ENCODE data around the gene MYL7.

The MYL7 gene

GRCh38 chr7:44121761-44122420 lies 19.2 kb downstream of the MYL7 start:
- Histone ChIP-seq H3K9me3 (ENCODE audit: control insufficient read depth in 5 of 5, low read length in 5 of 5) (no peaks in the 10 kb centered on the region), H3K9ac (ENCODE audit: low read length in 5 of 5) (peak overlapping the region in 1 of 5 donors; percentile 66), H3K4me3 (ENCODE audit: low read depth in 1 of 5, low read length in 5 of 5) (no peak overlapping the region), H3K4me1 (ENCODE audit: control insufficient read depth in 5 of 5, insufficient read depth in 5 of 5, low read length in 5 of 5) (peaks cover 2 to 44% (median 17%) of the 10 kb centered on the region in 5 donors), H3K27ac (ENCODE audit: low read depth, low read length) (no peak overlapping the region), H3K36me3 (ENCODE audit: control insufficient read depth in 5 of 5, insufficient read depth in 5 of 5, low read length in 5 of 5) (peaks cover 0 to 41% (median 36%) of the 10 kb centered on the region in 5 donors), H3K27me3 (ENCODE audit: control insufficient read depth in 5 of 5, insufficient read depth in 4 of 5, low read length in 5 of 5) (no peaks in the 10 kb centered on the region)

DNA sequence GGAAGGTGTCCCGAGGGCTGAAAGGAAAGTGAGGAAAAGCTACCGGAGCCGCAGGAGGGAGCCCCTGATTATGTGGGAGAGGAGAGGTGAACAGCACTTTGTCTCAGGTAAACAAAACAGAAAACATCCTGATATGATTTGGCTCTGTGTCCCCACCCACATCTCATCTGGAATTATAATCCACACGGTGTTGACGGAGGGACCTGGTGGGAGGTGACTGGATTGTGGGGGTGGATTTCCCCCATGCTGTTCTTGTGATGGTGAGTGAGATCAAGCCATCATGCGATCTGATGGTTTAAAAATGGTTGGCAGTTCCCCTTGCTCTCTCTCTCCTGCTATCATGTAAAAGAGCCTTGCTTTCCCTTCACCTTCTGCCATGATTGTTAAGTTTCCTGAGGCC lies 20.7 kb downstream of the MYL7 start:
- Histone ChIP-seq H3K9me3 (ENCODE audit: control insufficient read depth in 5 of 5, low read length in 5 of 5) (no peaks in the 10 kb centered on the region), H3K4me3 (ENCODE audit: low read depth in 1 of 5, low read length in 5 of 5) (no peak overlapping the region), H3K27me3 (ENCODE audit: control insufficient read depth in 5 of 5, insufficient read depth in 4 of 5, low read length in 5 of 5) (no peaks in the 10 kb centered on the region), H3K9ac (ENCODE audit: low read length in 5 of 5) (no peak overlapping the region), H3K27ac (ENCODE audit: low read depth, low read length) (no peak overlapping the region), H3K36me3 (ENCODE audit: control insufficient read depth in 5 of 5, insufficient read depth in 5 of 5, low read length in 5 of 5) (peaks cover 0 to 53% (median 50%) of the 10 kb centered on the region in 5 donors), H3K4me1 (ENCODE audit: control insufficient read depth in 5 of 5, insufficient read depth in 5 of 5, low read length in 5 of 5) (peaks cover 2 to 45% (median 17%) of the 10 kb centered on the region in 5 donors)

DNA sequence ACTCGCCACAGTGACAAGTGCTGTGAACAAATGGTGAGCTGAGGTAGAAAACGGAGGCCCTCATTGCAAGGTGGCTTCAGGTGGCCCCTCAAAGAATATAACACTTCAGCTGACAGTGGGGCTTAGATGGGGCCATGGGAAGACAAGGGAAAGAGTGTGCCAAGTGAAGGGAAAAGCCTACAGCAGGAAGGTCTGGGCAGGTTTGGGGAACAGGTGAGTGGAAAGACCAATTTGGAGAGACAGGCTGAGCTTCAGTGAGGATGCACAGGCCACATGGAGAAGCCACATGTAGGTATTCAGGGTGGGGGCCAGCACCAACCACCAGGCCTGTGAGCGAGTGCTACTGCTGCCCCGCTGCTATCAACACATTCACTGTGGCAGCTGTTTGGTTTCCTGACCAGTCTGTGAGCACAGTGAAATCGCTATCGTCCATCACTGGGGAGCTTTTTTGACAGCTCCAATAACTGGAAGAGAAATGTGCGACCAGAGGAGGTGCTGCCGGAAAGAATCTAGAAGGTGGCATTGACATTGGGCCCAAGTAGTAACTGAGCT lies 21.2 kb downstream of the MYL7 start:
- Histone ChIP-seq H3K9me3 (ENCODE audit: control insufficient read depth in 5 of 5, low read length in 5 of 5) (no peaks in the 10 kb centered on the region), H3K4me1 (ENCODE audit: control insufficient read depth in 5 of 5, insufficient read depth in 5 of 5, low read length in 5 of 5) (peaks cover 2 to 50% (median 17%) of the 10 kb centered on the region in 5 donors), H3K4me3 (ENCODE audit: low read depth in 1 of 5, low read length in 5 of 5) (no peak overlapping the region), H3K9ac (ENCODE audit: low read length in 5 of 5) (no peak overlapping the region), H3K36me3 (ENCODE audit: control insufficient read depth in 5 of 5, insufficient read depth in 5 of 5, low read length in 5 of 5) (peaks cover 0 to 58% (median 52%) of the 10 kb centered on the region in 5 donors), H3K27ac (ENCODE audit: low read depth, low read length) (no peak overlapping the region), H3K27me3 (ENCODE audit: control insufficient read depth in 5 of 5, insufficient read depth in 4 of 5, low read length in 5 of 5) (no peaks in the 10 kb centered on the region)

DNA sequence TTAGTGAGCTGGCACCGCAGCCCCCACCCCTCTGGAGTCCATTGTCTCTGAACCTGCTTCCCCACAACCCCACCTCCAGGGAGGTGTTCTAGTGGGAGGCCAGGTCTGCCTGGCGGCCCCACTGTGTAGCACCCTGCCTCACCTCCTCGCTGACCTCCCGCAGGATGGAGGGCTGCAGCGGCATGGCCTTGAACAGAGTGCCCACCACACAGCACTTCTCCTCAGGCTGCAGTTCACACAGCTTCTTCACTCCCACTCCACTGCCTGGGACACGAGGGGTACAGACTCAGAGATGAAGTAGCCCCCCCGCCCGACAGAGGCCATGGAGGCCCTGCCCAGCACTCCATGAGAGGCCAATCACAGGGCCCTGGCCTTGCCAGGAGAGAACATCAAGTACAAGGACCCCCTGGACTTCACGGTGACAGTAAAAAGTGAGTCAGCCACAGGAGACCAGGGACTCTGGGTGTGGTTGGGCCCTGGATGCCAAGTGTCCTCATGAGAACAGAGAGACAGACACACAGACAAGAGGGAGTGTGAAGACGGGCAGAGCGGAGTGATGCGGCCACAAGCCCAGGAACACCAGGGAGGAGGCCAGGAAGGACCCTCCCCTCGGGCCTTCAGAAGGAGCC lies 23.2 kb downstream of the MYL7 start:
- Histone ChIP-seq H3K36me3 (ENCODE audit: control insufficient read depth in 5 of 5, insufficient read depth in 5 of 5, low read length in 5 of 5) (peaks cover 0 to 75% (median 63%) of the 10 kb centered on the region in 5 donors), H3K4me1 (ENCODE audit: control insufficient read depth in 5 of 5, insufficient read depth in 5 of 5, low read length in 5 of 5) (peaks cover 2 to 43% (median 10%) of the 10 kb centered on the region in 5 donors), H3K4me3 (ENCODE audit: low read depth in 1 of 5, low read length in 5 of 5) (no peak overlapping the region)

GRCh38 chr7:44116789-44117666 lies 24.1 kb downstream of the MYL7 start:
- no peaks in the 10 kb centered on the region for H3K27me3 ChIP-seq (ENCODE audit: control insufficient read depth in 5 of 5, insufficient read depth in 4 of 5, low read length in 5 of 5)
- no peak overlapping the region for H3K27ac ChIP-seq (ENCODE audit: low read depth, low read length)
- no peaks in the 10 kb centered on the region for H3K9me3 ChIP-seq (ENCODE audit: control insufficient read depth in 5 of 5, low read length in 5 of 5)
- no peak overlapping the region for H3K4me3 ChIP-seq (ENCODE audit: low read depth in 1 of 5, low read length in 5 of 5)
- H3K36me3 ChIP-seq (ENCODE audit: control insufficient read depth in 5 of 5, insufficient read depth in 5 of 5, low read length in 5 of 5) = peaks cover 0 to 78% (median 69%) of the 10 kb centered on the region in 5 donors
- H3K9ac ChIP-seq (ENCODE audit: low read length in 5 of 5) = no peak overlapping the region
- H3K4me1 ChIP-seq (ENCODE audit: control insufficient read depth in 5 of 5, insufficient read depth in 5 of 5, low read length in 5 of 5) = peaks cover 0 to 34% (median 4%) of the 10 kb centered on the region in 5 donors

More for the DNA sequence above, 23.2 kb downstream of the MYL7 start:
- H3K9me3 ChIP-seq (ENCODE audit: control insufficient read depth in 5 of 5, low read length in 5 of 5) = no peaks in the 10 kb centered on the region
- H3K9ac ChIP-seq (ENCODE audit: low read length in 5 of 5) = no peak overlapping the region
- no peak overlapping the region for H3K27ac ChIP-seq (ENCODE audit: low read depth, low read length)
- H3K27me3 ChIP-seq (ENCODE audit: control insufficient read depth in 5 of 5, insufficient read depth in 4 of 5, low read length in 5 of 5) = no peaks in the 10 kb centered on the region

GRCh38 chr7:44116087-44116788 lies 24.9 kb downstream of the MYL7 start:
- peaks cover 0 to 80% (median 71%) of the 10 kb centered on the region in 5 donors for H3K36me3 ChIP-seq (ENCODE audit: control insufficient read depth in 5 of 5, insufficient read depth in 5 of 5, low read length in 5 of 5)
- H3K9me3 ChIP-seq (ENCODE audit: control insufficient read depth in 5 of 5, low read length in 5 of 5) = no peaks in the 10 kb centered on the region
- no peak overlapping the region for H3K9ac ChIP-seq (ENCODE audit: low read length in 5 of 5)

DNA sequence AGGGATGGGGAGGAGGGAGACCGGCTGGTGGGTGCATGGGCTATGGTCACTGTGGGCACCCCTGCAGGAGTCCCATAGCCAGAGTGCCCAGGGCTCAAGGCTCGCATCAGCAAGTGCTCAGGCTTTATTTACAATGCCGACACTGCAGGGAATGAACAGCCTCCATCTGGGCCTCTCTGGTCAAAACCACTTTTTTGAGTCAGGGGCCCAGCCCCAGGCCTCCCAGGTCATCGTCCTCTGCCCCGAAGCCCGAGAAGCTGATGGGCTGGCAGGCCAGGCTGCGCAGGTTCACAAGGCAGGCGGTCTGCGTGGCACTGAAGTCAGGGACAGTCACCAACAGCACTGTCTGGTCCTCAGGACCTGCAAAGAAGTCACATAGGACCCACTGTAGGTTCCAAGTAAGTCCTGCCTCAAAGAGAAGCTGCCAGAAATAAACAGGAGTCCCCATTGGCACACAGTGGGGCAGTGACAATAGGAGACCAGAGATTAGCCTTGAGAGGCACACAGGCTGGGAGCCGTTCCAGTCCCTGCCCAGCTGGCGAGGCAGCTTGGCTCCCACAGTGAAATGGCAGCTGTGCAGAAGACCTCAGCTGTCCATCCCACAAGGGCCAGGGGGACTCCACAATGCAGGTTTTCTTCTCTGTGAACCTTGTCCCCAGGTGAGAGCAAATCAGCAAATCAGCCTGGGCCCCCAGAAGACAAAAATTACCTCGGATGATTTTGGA lies 26.4 kb downstream of the MYL7 start:
- H3K4me1 ChIP-seq (ENCODE audit: control insufficient read depth in 5 of 5, insufficient read depth in 5 of 5, low read length in 5 of 5) = peaks cover 0 to 15% (median 4%) of the 10 kb centered on the region in 5 donors
- peaks cover 0 to 3% (median 0%) of the 10 kb centered on the region in 5 donors for H3K27me3 ChIP-seq (ENCODE audit: control insufficient read depth in 5 of 5, insufficient read depth in 4 of 5, low read length in 5 of 5)
- H3K36me3 ChIP-seq (ENCODE audit: control insufficient read depth in 5 of 5, insufficient read depth in 5 of 5, low read length in 5 of 5) = peaks cover 0 to 86% (median 70%) of the 10 kb centered on the region in 5 donors
- H3K9me3 ChIP-seq (ENCODE audit: control insufficient read depth in 5 of 5, low read length in 5 of 5) = no peaks in the 10 kb centered on the region
- no peak overlapping the region for H3K27ac ChIP-seq (ENCODE audit: low read depth, low read length)
- H3K9ac ChIP-seq (ENCODE audit: low read length in 5 of 5) = no peak overlapping the region
- H3K4me3 ChIP-seq (ENCODE audit: low read depth in 1 of 5, low read length in 5 of 5) = no peak overlapping the region

More at GRCh38 chr7:44116087-44116788, 24.9 kb downstream of the MYL7 start:
- H3K4me3 ChIP-seq (ENCODE audit: low read depth in 1 of 5, low read length in 5 of 5) = no peak overlapping the region
- peaks cover 0 to 26% (median 4%) of the 10 kb centered on the region in 5 donors for H3K4me1 ChIP-seq (ENCODE audit: control insufficient read depth in 5 of 5, insufficient read depth in 5 of 5, low read length in 5 of 5)
- H3K27me3 ChIP-seq (ENCODE audit: control insufficient read depth in 5 of 5, insufficient read depth in 4 of 5, low read length in 5 of 5) = no peaks in the 10 kb centered on the region
- no peak overlapping the region for H3K27ac ChIP-seq (ENCODE audit: low read depth, low read length)

DNA sequence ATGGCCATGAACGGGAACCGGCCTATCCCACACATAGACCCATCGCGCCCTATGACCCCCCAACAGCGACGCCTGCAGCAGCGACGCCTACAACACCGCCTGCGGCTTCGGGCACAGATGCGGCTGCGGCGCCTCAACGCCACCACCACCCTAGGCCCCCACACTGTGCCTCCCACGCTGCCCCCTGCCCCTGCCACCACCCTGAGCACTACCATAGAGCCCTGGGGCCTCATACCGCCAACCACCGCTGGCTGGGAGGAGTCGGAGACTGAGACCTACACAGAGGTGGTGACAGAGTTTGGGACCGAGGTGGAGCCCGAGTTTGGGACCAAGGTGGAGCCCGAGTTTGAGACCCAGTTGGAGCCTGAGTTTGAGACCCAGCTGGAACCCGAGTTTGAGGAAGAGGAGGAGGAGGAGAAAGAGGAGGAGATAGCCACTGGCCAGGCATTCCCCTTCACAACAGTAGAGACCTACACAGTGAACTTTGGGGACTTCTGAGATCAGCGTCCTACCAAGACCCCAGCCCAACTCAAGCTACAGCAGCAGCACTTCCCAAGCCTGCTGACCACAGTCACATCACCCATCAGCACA lies 27.3 kb downstream of the MYL7 start:
- no peaks in the 10 kb centered on the region for H3K9me3 ChIP-seq (ENCODE audit: control insufficient read depth in 5 of 5, low read length in 5 of 5)
- H3K4me1 ChIP-seq (ENCODE audit: control insufficient read depth in 5 of 5, insufficient read depth in 5 of 5, low read length in 5 of 5) = peaks cover 0 to 9% (median 4%) of the 10 kb centered on the region in 5 donors
- H3K27me3 ChIP-seq (ENCODE audit: control insufficient read depth in 5 of 5, insufficient read depth in 4 of 5, low read length in 5 of 5) = peaks cover 0 to 3% (median 0%) of the 10 kb centered on the region in 5 donors
- peaks cover 0 to 79% (median 64%) of the 10 kb centered on the region in 5 donors for H3K36me3 ChIP-seq (ENCODE audit: control insufficient read depth in 5 of 5, insufficient read depth in 5 of 5, low read length in 5 of 5)
- H3K4me3 ChIP-seq (ENCODE audit: low read depth in 1 of 5, low read length in 5 of 5) = no peak overlapping the region
- H3K9ac ChIP-seq (ENCODE audit: low read length in 5 of 5) = no peak overlapping the region
- H3K27ac ChIP-seq (ENCODE audit: low read depth, low read length) = no peak overlapping the region
